ENCODE results near the gene KRT4.

DNA sequence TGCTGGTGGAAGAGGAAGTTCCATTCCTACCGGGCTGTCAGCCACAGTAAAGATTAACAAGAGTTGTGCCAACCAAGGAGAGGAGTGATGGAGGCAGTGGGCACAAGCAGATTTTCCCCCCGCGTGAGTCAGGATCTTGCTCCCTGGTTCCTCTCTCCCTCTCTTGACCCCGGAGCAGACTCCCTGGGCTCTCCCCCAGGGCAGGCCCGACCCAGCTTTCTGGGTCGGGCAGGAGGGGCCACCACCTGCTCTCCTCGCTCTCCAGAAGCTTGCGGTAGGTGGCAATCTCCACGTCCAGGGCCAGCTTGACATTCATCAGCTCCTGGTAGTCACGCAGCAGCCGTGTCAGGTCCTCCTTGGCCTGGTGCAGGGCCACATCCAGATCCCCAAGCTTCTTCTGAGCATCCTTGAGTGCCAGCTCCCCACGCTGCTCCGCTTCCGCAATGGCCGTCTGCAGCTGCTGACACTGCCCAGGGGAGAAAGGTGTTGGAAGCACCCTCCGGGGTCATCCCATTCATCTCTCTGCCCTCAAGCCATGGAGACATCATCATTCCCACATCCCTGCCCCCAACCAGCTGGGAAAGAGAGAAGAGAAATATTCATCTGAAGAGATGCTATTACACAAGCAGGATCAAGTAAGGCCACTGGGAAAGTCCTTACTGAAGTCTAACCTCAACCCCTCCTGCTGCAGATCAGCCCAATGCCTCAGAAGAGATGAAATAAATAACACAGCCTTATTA is 9.0 kb upstream of the KRT4 start:
- TF ChIP-seq CTCF (conservative IDR thresholded peaks at IDR 0.05; ENCODE audit: low read length) (no peak), EZH2phosphoT487 (IDR thresholded peaks at IDR 0.05; ENCODE audit: borderline replicate concordance, low read depth, low read length) (no peak)
